Kidney (tissue), 14 donors: Measurements from ENCODE around the gene VWA5B1. TPM values are rescaled to one million over a fixed set of nuclear protein-coding genes. Genes with fewer than 3 reads are reported as not detected.

ENCODE experiments used
- DNase-seq, 5 donors: peaks; one replicate each; pipeline ENCODE4 v3.0.0-alpha.2; 2013 to 2020
- FAIRE-seq: peaks from 2 replicates; lab custom pipeline; 2012; peaks lifted over from hg19 to GRCh38; lab: Jason Lieb, UNC
- H3K27ac ChIP-seq, 2 donors: one replicate each; pipeline ENCODE4 v1.7.0; 2013; ENCODE audit warnings: low read depth in 2 of 2, low read length in 2 of 2, inconsistent platforms in 1 of 2
- H3K27me3 ChIP-seq: one replicate; pipeline ENCODE4 v1.7.1; 2013; ENCODE audit warnings: low read length, inconsistent platforms; ENCODE audit not compliant: control insufficient read depth, insufficient read depth
- H3K36me3 ChIP-seq, 3 donors: one replicate each; pipeline versions ENCODE4 v1.7.0 to v1.7.1; 2013; ENCODE audit warnings: low read length in 3 of 3, control low read depth in 1 of 3, inconsistent platforms in 1 of 3; ENCODE audit not compliant: insufficient read depth in 3 of 3, control insufficient read depth in 2 of 3
- H3K4me1 ChIP-seq, 3 donors: one replicate each; pipeline versions ENCODE4 v1.7.0 to v1.7.1; 2013; ENCODE audit warnings: low read length in 3 of 3, inconsistent platforms in 1 of 3, low read depth in 1 of 3; ENCODE audit not compliant: control insufficient read depth in 2 of 3, insufficient read depth in 2 of 3
- H3K4me3 ChIP-seq, 3 donors: one replicate each; pipeline versions ENCODE4 v1.7.0 to v1.8.1; 2013; ENCODE audit warnings: low read length in 3 of 3, control low read depth in 1 of 3, inconsistent platforms in 1 of 3
- H3K9ac ChIP-seq, 3 donors: one replicate each; pipeline versions ENCODE4 v1.7.0 to v1.7.1; 2013; ENCODE audit warnings: low read length in 3 of 3, control low read depth in 1 of 3, inconsistent platforms in 1 of 3
- H3K9me3 ChIP-seq, 3 donors: one replicate each; pipeline versions ENCODE4 v1.7.0 to v1.7.1; 2013; ENCODE audit warnings: low read length in 3 of 3, control low read depth in 1 of 3, inconsistent platforms in 1 of 3; ENCODE audit not compliant: control insufficient read depth in 2 of 3, insufficient read depth in 1 of 3
- intact Hi-C: fragments of 100-400 bp; cut with DNase I; formaldehyde crosslinking; loops from one replicate; pipeline ENCODE4 v1.11.1; 2022
- polyA plus RNA-seq: library from polyadenylated mRNA; stranded (reverse); fragments of 350-450 nt; fragmentation: Illumina TruSeq; extraction: RNeasy Lipid Tissue Mini Kit (QIAGEN cat#74804); gene quantifications from one replicate; pipeline ENCODE4 v1.2.3, GENCODE V29; 2014; ENCODE audit warnings: low read depth, low replicate concordance; ENCODE audit not compliant: insufficient read depth
- total RNA-seq: library from RNA; stranded (reverse); fragmentation: NEBNext Ultra II Directional; extraction: Animal tissue kit (Norgen Biotek cat#: 25700); gene quantifications from one replicate; pipeline ENCODE4 v1.2.1, GENCODE V29; 2021
- TF ChIP-seq, protein P1 (sequence below): IDR thresholded peaks from 3 replicates; pipeline ENCODE4 v1.5.1; 2012; ENCODE audit warnings: mild to moderate bottlenecking, moderate library complexity, borderline replicate concordance; ENCODE audit not compliant: insufficient read depth; ENCODE audit errors: extremely low read depth
- donor health status: control.
- donor health status: control.
- donor health status: control.
- donor health status: control.
- donor health status: control.
- donor health status: DM: yes; HTN: yes; CAD: no.
- donor health status: Normal renal cell carcinoma (clear cell type).

Gene VWA5B1
- total and polyA plus RNA-seq, 2 donors from 2014 or later, result 0.69 to 1.4 TPM

DNA sequence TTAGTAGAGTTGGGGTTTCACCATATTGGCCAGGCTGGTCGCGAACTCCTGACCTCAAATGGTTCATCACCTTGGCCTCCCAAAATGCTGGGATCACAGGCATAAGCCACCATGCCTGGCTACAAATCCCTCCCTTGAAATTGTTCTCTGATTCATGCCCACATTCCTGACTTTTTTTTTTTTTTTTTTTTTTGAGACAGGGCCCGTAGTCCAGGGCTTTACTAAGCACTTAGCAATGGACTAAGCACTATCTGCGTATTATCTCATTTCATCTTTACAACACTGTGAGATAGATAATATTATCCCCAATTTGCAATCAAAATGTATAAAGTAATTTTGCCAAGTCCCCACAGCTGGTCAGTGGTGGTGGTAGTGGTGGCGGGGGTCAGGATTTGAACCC, 58.9 kb downstream of the VWA5B1 start:
- TF ChIP-seq, protein P1, sequence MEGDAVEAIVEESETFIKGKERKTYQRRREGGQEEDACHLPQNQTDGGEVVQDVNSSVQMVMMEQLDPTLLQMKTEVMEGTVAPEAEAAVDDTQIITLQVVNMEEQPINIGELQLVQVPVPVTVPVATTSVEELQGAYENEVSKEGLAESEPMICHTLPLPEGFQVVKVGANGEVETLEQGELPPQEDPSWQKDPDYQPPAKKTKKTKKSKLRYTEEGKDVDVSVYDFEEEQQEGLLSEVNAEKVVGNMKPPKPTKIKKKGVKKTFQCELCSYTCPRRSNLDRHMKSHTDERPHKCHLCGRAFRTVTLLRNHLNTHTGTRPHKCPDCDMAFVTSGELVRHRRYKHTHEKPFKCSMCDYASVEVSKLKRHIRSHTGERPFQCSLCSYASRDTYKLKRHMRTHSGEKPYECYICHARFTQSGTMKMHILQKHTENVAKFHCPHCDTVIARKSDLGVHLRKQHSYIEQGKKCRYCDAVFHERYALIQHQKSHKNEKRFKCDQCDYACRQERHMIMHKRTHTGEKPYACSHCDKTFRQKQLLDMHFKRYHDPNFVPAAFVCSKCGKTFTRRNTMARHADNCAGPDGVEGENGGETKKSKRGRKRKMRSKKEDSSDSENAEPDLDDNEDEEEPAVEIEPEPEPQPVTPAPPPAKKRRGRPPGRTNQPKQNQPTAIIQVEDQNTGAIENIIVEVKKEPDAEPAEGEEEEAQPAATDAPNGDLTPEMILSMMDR, result no peak
- Histone ChIP-seq H3K36me3 (no peaks in the 10 kb centered on the region), H3K27me3 (no peaks in the 10 kb centered on the region), H3K27ac (no peak overlapping the region), H3K9me3 (no peaks in the 10 kb centered on the region), H3K4me3 (no peak overlapping the region), H3K9ac (no peak overlapping the region), H3K4me1 (no peaks in the 10 kb centered on the region)
- DNase-seq (peak in 1 of 5 donors; percentile 1), FAIRE-seq (no peak)
- intact Hi-C loops, result no loop called here

DNA sequence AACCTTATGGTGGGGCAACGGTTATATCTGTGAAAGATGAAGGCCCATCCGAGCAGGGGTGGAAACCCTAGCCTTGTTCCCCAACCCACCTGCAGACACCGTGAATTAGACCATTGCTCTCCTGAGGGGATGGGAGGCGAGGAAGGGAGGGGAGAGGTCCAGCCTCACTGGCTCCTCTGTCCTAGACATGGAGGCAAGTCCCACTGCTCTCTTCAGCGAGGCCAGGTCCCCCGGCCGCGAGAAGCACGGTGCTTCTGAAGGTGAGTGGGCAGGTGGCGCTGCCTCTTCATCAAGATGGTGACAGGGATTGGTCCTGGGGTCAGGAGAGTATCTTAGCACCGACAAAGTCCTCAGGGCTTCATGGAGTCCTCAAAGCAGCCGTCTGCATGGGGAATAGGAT, 59.3 kb downstream of the VWA5B1 start:
- Histone ChIP-seq H3K27me3 (no peaks in the 10 kb centered on the region), H3K9ac (no peak overlapping the region)
- FAIRE-seq, result no peak

DNA sequence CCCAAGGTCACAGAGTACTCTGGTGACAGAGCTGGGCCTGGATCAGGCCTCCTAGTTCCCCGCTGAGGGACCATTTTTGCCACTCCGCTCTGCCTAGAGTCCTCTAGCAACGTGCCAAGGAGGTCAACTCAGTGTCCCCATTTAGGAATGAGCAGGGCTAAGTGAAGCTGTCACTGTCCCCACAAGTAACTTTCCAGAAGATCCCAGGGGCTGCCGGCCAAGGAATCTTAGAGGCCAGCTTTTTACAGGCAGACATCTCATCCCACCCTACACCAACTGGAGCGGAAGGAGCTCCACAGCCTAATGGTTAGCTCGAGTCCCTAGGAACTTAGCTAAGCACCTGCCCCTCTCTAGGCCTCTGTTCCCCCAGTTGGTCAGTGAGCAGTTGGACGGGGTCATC, 59.7 kb downstream of the VWA5B1 start:
- Histone ChIP-seq H3K27ac (no peak overlapping the region), H3K36me3 (no peaks in the 10 kb centered on the region), H3K9ac (no peak overlapping the region), H3K27me3 (no peaks in the 10 kb centered on the region), H3K9me3 (no peaks in the 10 kb centered on the region), H3K4me3 (no peak overlapping the region), H3K4me1 (peaks cover 0 to 3% (median 0%) of the 10 kb centered on the region in 3 donors)
- TF ChIP-seq, protein P1, result no peak
- intact Hi-C loops, result no loop called here
- no peak for FAIRE-seq
- peak in 1 of 5 donors; percentile 16 for DNase-seq

More for the DNA sequence above, 59.3 kb downstream of the VWA5B1 start:
- no peak for DNase-seq
- Histone ChIP-seq H3K36me3 (no peaks in the 10 kb centered on the region), H3K27ac (no peak overlapping the region), H3K9me3 (no peaks in the 10 kb centered on the region), H3K4me1 (no peaks in the 10 kb centered on the region), H3K4me3 (no peak overlapping the region)
- intact Hi-C loops, result no loop called here
- TF ChIP-seq, protein P1, result no peak
